Measurements from ENCODE around the gene FAT2.
"Not testable (repeated sequence)": the region's sequence is repeated elsewhere in the genome, so short reads cannot be mapped to it uniquely, and the experiment has no call there.

The FAT2 gene

DNA sequence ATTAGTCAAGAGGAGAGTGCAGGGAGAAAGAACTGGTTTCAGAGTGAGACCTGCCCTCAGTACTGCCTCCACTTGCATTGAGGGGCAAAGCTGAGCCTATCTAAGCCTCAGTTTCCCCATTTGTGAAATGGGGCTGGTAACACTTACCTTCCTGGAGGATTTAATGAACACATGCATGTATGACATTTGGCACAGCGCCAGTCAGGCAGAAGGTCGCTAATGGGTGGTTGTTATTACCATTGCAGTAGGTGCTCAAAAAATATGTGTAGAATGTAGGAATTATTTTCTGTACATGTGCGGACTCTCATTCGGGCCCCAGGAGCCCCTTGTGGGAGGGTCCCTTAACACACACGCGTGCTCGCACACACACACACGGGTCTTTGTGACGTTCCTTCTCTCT, 10.9 kb downstream of the FAT2 start:
- DNase-seq, result no peak

DNA sequence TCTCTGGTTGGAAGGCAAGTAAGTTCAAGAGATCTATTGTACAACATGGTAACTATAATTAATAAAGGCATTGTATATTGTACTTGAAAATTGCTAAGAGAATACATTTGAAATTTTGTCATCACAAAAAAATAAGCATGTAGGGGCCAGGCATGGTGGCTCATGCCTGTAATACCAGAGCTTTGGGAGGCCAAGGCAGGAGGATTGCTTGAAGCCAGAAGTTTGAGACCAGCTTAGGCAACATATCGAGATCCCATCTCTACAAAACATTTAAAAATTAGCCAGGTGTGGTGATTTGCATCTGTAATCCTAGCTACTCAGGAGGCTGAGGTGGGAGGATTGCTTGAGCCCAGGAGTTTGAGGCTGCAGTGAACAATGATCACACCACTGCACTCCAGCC, 12.0 kb downstream of the FAT2 start:
- DNase-seq, result not testable (repeated sequence)

DNA sequence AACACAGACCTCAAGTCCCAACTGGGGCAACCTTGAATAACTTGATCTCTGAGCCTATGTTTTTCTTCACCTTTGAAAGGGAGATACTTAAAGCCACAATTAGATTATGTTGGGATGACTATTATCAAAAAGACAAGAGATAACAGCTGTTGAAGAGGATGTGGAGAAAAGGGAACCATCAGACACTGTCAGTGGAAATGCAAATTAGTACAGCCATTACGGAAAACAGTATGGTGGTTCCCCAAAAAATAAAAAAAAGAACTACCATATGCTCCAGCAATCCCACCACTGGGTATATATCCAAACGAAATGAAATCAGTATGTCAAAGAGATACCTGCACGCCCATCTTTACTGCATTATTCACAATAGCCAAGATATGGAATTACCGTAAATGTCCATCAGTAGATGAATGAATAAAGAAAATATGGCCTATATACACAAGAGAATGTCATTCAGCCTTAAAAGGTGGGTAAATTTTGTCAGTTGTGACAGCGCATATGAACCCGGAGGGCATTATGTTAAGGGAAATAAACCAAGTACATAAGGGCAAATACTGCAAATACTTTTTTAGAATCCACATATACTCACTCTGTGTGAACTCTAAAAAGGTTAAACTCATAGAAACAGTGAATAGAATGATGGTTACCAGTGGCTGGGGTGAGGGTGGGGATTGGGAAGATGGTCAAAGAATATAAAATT, 12.7 kb downstream of the FAT2 start:
- DNase-seq, result no peak

GRCh38 chr5:151577566-151577965, 13.6 kb downstream of the FAT2 start:
- DNase-seq, result no peak

GRCh38 chr5:151574444-151574996, 16.6 kb downstream of the FAT2 start:
- no peak for DNase-seq

- no peak for DNase-seq
Observed at GRCh38 chr5:151572657-151573368, 18.3 kb downstream of the FAT2 start.

DNA sequence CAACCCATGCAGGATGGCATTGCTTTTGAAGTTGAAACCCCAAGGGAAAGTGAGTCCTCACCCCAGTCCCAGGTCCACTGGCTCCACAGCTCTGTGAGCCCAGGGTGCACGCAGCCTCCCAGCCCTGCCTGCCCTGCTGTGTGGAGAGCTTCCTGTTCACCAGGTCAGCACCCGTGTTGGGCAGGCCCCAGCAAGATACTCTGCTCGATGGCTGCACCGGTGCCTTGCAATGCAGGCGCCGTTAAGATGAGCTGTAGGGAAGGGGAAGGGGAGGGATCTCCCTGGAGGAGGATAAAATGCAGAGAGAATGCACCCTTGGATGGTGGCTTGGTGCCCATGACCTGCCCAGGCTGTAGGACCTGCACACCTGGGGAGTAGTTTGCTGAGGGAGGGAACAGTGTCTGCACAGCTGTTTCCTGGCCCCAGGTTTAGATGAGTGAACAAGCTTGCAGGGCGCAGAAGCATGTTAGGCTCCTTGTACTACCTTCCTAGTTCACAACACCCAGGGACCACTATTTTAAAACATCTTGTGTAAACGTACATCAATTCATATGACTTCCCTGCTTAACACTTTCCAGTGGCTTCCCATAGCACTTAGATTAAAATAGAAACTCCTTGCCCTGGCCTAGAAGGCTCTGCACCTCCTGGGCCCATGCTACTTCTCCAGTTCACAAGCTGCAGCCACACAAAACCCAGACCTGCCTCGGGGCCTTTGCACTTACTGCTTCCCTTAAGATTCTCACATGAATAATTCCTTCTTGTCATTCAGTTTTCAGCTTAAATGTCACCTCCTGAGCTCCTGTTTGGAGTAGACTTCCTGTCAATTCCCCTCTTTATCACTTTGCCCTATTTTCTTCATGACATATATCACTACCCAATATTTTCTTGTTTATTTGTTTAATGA, 19.6 kb downstream of the FAT2 start:
- no peak for DNase-seq

DNA sequence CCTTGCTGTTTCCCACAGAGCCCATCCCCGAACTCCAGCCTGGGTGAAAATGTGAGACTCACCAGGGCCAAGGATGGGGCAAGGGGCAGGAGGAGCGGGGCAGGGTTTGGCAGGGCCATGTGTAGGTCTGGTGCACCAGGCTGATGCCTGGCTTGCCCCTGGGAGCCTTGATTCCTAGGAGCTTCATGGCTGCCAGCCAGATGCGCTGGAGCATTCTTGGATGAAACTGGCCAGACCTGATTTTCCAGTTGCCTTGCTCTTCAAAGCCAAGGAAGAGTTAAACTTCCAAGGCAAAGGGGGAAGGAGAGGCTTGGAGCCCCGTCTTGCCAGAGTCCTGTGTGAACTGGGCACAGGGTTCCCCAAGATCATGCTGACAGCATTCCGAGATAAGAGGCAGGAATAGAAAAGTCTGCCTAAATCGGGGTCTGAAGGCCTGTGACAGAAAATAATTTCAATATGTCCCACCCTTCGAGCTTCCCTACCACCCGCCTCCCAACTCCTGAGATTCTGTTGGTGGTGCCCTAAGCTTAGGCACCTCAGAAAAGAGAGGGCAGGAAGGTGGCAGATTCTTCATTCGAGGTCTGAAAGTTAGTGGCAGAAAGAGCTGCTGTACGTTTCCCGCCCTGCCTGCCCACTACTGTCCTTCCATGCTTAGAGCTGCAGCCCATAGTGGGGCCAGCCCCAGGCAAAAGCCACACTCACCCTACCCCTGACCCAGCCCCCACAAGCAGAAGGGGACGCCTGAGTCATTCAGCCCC, 20.4 kb downstream of the FAT2 start:
- no peak for DNase-seq

- no peak for DNase-seq
Observed at GRCh38 chr5:151570058-151570457, 21.1 kb downstream of the FAT2 start.

GRCh38 chr5:151569132-151570046, 21.7 kb downstream of the FAT2 start:
- DNase-seq, result no peak

- no peak for DNase-seq
Observed at GRCh38 chr5:151568036-151568435, 23.1 kb downstream of the FAT2 start.

DNA sequence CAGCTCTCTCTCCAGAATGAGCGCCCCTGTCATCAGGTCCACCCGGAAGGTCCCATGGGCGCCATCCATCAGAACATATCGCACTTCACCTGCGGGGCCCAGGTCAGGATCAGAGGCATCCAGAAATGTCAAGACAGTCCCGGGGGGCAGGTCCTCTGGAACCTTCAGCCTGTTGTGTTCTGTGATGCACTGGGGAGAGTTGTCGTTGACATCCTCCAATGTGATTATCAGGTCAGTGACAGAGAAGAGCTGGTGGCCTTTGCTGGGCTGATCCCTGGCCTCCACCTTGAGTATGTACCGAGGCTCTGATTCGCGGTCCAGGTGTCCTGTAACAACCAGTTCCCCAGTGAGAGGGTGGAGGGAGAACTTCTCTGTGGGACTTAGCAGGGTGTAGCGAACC, 25.2 kb downstream of the FAT2 start:
- DNase-seq, result no peak

- DNase-seq, result no peak
Observed at GRCh38 chr5:151562019-151562707, 29.0 kb downstream of the FAT2 start.

DNA sequence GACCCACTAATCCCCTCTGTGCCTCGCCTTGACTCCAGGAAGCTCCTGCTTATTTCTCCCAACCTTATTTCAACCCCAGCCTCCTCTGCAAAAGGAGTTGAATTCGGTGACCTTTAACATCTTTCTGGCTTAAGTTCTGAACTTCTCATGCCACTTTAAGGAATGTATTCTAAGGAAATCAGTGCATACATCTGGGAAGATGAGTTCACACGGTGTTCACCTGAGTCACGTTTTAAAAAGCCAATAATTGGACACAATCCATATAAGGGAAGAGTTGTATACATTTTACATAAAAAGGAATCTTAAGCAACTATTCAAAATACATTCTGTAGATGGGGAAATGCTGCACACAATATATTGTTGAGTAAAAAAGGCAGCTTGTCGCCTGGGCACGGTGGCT, 33.2 kb downstream of the FAT2 start:
- no peak for DNase-seq

DNA sequence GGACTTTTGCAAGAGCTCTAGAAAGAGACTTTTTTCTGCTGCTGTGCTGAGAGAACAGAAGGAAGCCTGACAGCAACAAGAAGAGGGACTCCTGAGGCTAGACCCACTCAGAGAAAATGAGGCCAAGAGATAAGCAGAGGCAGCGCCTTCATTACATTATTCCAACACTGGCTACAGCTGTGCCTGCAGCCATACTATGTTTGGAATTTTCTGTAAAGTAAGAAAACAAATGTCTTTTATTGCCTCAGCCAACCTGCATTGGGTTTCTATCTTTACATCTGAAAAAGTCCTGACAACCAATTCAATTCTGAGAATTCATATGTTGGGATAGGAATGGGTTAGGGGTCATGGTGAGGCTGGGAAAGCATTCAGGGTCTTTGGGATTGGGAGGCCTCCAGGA, 33.7 kb downstream of the FAT2 start:
- no peak for DNase-seq

- DNase-seq, result no peak
Observed at GRCh38 chr5:151556806-151557205, 34.3 kb downstream of the FAT2 start.

DNA sequence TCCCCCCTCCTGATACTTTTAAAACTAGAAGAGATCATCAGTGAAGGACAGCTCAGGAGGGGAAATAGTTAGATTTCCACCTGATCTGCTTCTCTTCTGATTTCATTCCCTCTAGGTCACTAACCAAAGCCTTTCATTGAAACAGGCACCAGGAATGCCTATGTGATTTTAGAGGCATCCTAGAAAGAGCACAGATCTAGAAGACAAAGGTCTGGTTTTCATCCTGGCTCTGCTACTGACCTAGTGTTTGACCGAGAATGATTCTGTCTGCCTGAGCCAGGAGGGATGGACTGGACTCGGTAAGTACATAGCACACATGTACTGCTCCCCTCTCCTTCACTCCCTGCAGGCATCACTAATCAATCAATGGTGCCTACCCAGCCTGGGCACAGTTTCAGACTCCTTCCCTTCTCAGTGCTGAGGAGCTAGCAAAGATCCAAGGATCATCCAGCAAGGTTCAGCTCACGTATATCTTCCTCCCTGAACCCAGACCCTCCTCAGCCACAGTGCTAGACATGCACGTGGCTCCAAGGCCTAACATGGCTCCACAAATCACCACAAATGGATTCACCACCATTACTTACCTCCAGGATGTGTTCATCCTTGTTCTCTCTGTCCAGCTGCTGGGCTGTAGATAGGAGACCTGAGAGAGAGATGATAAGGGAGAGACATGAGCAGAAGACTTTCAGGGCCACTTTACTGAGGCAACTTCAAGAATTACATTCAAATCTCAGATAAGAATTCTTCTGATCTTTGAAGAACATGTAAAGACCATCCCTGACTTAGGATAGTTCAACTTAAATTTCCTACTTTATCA, 35.2 kb downstream of the FAT2 start:
- no peak for DNase-seq

- DNase-seq, result no peak
Observed at GRCh38 chr5:151553695-151554094, 37.4 kb downstream of the FAT2 start.

- no peak for DNase-seq
Observed at GRCh38 chr5:151553130-151553670, 37.9 kb downstream of the FAT2 start.

- no peak for DNase-seq
Observed at GRCh38 chr5:151551985-151552384, 39.1 kb downstream of the FAT2 start.

Measured in T1000 (cell line).